Ishikawa (cell line): ENCODE measurements around the gene SLIT3.

Source experiments
- CEBPB ChIP-seq: IDR thresholded peaks from 2 replicates; pipeline ENCODE4 v1.6.1; 2012
- CREB1 ChIP-seq: IDR thresholded peaks from 2 replicates; pipeline ENCODE4 v1.6.1; 2012; ENCODE audit warnings: low read depth
- EP300 ChIP-seq: IDR thresholded peaks from 2 replicates; pipeline ENCODE4 v1.6.1; 2012; ENCODE audit warnings: borderline replicate concordance
- FOXM1 ChIP-seq: IDR thresholded peaks from 2 replicates; pipeline ENCODE4 v1.6.1; 2012; ENCODE audit warnings: low read depth, borderline replicate concordance
- TAF1 ChIP-seq: IDR thresholded peaks from 2 replicates; pipeline ENCODE4 v1.6.1; 2012; ENCODE audit warnings: low read depth, mild to moderate bottlenecking
- YY1 ChIP-seq: IDR thresholded peaks from 2 replicates; pipeline ENCODE4 v1.6.1; 2012; ENCODE audit warnings: low read depth
- TF ChIP-seq, protein P1 (sequence below): IDR thresholded peaks from 2 replicates; pipeline ENCODE4 v1.6.1; 2012; ENCODE audit warnings: low read depth, mild to moderate bottlenecking

DNA sequence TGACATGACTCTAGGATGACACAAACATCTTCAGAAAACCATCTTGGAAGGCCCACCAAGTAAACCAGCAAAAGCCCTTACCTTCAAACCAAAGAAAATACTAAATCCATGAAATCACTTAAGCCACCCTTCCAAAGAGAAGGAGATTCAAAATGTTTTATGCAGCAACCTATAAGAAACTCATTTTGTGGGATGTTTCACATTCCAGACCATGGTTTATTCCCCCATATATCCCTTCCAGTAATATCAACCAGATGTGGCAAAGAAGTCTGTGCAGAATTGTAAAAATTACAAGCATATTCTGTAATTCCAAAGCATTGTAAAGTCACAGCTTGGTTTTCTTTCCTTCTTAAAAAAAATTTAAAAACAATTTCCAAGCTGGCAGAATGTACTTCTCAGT, 117.4 kb downstream of the SLIT3 start:
- no peak for TF ChIP-seq EP300
- no peak for TF ChIP-seq TAF1
- TF ChIP-seq, protein P1, sequence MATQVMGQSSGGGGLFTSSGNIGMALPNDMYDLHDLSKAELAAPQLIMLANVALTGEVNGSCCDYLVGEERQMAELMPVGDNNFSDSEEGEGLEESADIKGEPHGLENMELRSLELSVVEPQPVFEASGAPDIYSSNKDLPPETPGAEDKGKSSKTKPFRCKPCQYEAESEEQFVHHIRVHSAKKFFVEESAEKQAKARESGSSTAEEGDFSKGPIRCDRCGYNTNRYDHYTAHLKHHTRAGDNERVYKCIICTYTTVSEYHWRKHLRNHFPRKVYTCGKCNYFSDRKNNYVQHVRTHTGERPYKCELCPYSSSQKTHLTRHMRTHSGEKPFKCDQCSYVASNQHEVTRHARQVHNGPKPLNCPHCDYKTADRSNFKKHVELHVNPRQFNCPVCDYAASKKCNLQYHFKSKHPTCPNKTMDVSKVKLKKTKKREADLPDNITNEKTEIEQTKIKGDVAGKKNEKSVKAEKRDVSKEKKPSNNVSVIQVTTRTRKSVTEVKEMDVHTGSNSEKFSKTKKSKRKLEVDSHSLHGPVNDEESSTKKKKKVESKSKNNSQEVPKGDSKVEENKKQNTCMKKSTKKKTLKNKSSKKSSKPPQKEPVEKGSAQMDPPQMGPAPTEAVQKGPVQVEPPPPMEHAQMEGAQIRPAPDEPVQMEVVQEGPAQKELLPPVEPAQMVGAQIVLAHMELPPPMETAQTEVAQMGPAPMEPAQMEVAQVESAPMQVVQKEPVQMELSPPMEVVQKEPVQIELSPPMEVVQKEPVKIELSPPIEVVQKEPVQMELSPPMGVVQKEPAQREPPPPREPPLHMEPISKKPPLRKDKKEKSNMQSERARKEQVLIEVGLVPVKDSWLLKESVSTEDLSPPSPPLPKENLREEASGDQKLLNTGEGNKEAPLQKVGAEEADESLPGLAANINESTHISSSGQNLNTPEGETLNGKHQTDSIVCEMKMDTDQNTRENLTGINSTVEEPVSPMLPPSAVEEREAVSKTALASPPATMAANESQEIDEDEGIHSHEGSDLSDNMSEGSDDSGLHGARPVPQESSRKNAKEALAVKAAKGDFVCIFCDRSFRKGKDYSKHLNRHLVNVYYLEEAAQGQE = no peak
- TF ChIP-seq CREB1 = no peak
- no peak for TF ChIP-seq YY1
- TF ChIP-seq CEBPB = no peak
- TF ChIP-seq FOXM1 = no peak
